GM23248 (cell line): ENCODE data around the gene MIA2.

Experiments
- EZH2 ChIP-seq: fragments of 200-600 bp; sonication (generic); IDR thresholded peaks from 2 replicates; pipeline ENCODE4 v1.6.1; 2018; ENCODE audit warnings: antibody characterized with exemption, mild to moderate bottlenecking; ENCODE audit not compliant: insufficient read depth, poor library complexity, severe bottlenecking
- EZH2phosphoT487 ChIP-seq: fragments of 200-600 bp; sonication (generic); IDR thresholded peaks from 2 replicates; pipeline ENCODE4 v1.6.1; 2018; ENCODE audit warnings: antibody characterized with exemption, moderate library complexity, mild to moderate bottlenecking, low read depth; ENCODE audit not compliant: insufficient read depth

- TF ChIP-seq EZH2 (no peak), EZH2phosphoT487 (no peak)
Measured at GRCh38 chr14:39291701-39292100, 58.0 kb downstream of the MIA2 start.
